HG02981 (cell line): ENCODE data around the gene CALR3.
"Not testable (repeated sequence)": the region's sequence is repeated elsewhere in the genome, so short reads cannot be mapped to it uniquely, and the experiment has no call there.

ENCODE experiments used
- ATAC-seq: cut with Tn5 transposase; IDR thresholded peaks from one replicate; pipeline ENCODE4 v1.9.1; 2021; ENCODE audit warnings: mild to moderate bottlenecking, moderate library complexity; ENCODE audit not compliant: unreplicated experiment

The CALR3 gene

DNA sequence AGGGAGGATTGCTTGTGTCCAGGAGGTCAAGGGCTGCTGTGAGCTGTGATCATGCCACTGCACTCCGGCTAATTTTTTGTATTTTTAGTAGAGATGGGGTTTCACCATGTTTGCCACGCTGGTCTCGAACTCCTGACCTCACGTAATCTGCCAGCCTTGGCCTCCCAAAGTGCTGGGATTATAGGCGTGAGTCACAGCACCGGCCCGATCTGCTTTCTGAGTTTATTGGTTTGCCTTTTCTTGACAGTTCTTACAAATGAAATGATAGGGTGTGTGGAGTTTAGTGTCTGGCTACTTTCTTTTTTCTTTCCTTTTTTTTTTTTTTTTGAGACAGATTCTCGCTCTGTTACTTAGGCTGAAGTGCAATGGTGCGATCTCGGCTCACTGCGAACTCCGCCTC is 1.1 kb upstream of the CALR3 start:
- ATAC-seq: no peak

DNA sequence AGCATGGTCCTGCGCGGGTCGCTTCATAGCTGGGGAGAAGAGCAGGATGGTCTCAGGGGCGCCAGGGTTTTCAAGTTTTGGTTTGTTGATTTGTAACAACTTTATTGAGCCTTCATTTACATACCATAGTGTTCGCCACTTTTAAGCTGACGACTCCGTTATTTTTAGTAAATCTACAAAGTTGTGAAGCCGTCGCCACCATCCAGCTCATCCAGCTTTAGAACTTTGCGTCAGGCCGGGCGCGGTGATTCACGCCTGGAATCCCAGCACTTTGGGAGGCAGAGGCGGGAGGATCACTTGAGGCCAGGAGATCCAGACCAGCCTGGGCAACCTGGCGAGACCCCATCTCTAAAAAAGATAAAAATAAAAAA is 631 bp upstream of the CALR3 start:
- ATAC-seq: no peak

DNA sequence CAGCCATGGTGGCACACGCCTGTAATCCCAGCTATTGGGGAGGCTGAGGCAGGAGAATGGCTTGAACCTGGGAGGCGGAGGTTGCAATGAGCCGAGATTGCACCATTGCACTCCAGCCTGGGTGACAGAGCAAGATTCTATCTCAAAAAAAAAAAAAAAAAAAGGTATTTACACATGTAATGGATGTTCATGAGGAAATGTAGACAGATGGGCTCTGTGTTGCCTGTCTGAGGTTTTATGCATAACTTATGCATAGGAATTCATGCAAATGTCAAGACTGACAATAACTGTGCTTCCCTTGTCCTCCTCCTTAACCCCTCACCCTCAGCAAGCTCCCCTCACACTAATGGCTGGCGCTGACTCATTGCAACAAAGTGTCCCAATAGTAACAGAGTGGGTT is 9.5 kb downstream of the CALR3 start:
- ATAC-seq: not testable (repeated sequence)

DNA sequence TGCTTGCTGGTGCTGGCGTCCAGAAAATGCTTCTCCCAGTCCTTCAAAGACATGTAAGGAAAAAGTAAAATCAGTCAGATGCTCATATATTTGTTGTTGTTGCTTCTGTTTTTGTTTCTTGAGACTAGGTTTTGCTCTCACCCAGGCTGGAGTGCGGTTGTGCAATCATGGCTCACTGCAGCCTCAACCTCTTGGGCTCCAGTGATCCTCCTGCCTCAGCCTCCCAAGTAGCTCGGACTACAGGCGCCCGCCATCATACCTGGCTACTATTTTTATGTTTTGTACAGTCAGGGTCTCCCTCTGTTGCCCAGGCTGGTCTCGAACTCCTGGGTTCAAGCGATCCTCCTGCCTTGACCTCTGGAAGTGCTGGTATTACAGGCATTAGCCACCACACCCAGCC is 13.2 kb downstream of the CALR3 start:
- no peak for ATAC-seq

DNA sequence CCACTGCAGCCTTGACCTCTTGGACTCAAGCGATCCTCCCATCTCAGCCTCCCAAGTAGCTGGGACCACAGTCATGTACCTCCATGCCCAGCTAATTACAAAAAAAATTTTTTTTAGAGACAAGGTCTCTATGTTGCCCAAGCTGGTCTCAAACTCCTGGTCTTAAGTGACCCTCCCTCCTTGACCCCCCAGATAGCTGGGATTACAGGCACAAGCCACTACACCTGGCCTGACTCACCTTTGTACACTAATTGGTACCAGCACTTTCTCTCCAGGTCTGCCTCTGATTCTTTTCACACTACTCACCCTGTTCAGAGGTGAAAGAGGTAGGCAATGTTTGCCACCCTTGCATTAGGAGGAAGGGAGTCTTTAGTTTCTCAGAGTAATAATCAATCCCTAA is 18.7 kb downstream of the CALR3 start:
- ATAC-seq: no peak

DNA sequence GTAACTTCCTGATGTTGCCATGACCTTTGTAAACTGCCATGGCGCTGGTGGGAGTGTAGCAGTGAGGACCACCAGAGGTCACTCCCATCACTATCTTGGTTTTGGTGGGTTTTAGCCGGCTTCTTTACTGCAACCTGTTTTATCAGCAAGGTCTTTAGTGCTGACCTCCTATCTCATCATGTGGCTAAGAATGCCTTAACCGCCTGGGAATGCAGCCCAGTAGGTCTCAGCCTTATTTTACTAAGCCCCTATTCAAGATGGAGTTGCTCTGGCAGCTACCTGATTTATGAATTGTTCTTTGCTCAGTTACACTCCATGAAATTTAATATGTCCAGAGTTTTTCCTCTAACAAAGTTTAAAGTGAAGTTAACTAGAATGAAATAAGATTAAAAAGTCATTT is 19.6 kb downstream of the CALR3 start:
- ATAC-seq: no peak

DNA sequence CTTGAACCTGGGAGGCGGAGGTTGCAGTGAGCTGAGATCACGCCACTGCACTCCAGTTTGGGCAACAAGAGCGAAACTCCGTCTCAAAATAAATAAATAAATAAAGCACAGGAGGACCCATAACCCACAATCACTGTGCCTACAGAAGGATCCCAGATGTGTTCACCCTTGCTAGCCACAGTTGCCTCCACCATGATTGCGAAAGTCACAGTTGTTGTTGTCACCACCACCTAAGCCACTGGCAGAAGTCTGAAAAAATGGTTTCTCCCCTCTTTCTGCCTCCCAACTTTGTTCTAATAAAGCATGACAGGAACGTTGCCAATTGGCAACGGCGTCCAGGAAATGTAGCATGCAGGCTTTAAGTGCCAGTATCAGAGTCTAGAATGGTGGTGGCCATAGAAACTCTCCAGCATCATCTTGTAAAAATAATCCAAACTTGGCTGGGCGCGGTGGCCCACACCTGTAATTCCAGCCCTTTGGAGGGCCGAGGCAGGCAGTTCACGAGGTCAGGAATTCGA is 22.0 kb downstream of the CALR3 start:
- no peak for ATAC-seq

DNA sequence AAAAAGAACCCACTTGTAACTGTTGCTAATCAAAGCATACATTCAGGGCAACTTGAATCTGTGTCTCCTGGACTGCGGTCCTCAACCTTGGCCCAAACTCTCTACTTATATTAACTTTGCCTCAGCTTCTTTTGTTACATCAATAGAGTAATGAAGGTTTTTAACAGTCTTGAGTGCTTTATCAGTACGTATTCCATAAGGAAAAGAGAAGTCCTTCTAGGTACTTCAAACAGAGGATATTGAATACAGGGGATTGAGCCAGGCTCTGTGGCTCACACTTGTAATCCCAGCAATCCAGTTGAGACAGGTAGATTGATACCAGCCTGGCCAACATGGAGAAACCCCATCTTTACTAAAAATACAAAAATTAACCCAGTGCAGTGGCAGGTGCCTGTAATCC is 23.0 kb downstream of the CALR3 start:
- no peak for ATAC-seq

DNA sequence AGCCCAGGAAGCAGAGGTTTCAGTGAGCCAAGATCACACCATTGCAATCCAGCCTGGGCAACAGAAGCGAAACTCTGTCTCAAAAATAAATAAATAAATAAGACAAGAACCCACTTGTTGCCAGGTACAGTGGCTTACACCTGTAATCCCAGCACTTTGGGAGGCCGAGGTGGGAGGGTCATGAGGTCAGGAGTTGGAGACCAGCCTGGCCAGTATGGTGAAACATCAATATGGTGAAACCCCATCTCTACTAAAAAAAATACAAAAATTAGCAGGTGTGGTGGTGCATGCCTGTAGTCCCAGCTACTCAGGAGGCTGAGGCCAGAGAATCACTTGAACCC is 23.4 kb downstream of the CALR3 start:
- not testable (repeated sequence) for ATAC-seq

DNA sequence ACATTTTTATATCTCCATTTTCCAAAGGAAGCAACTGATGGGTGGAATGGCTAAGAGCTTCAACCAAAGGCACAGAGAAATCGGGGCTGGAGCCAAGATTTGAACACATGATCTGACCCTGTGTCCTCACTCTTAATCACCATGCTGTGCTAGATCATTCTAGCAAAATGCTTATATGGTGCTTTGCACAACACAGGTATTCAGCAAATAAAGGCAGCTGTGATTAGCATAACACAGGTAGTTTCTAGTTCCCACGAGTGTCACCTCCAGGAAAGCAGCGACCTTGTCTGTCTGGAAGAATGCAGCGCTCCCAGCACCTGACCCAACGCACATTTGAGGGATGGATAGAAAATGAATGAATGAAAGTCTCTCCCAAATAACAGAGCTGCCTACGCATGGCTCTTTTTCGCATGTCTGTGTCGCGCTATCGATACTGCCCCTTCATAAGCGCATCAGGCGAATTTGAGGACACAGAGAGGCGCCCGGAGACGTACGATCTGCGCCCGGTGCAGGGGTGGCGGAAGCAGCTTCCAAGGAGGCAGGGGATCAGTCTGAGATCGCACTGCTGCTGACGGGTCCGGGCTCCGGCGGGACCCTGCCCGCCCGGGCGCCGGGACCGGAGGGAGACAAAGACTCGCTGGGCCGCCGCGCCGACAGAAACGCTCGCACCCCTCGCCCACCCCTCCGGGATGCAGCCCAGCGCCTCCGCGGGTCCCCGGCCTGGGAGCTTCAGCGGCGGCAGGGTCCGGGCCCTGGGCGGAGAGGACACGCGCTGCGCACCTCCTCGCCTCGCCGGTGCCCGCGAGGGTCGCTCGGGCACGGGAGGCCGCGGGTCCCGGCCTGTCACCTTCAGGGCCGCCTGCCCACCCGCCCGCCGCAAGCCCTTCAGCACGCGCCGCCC is 24.8 kb downstream of the CALR3 start:
- peak; percentile 24 for ATAC-seq

DNA sequence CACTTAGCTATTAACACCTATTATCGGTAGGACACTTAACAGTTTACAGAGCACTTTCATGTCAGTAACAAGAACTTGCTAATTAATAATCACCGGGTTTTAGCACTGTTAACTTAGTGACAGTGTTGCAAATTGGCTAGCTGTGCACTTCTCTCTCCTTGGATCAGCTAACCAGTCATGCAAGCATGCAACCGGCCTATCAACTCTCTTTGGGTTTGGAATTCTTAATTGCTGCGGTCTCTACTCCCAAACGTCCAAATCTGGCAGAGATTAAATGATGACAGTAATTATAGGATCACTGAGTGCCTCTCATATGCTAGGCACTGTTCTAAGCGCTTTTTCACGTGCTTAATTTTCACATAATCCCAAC is 25.4 kb downstream of the CALR3 start:
- no peak for ATAC-seq

DNA sequence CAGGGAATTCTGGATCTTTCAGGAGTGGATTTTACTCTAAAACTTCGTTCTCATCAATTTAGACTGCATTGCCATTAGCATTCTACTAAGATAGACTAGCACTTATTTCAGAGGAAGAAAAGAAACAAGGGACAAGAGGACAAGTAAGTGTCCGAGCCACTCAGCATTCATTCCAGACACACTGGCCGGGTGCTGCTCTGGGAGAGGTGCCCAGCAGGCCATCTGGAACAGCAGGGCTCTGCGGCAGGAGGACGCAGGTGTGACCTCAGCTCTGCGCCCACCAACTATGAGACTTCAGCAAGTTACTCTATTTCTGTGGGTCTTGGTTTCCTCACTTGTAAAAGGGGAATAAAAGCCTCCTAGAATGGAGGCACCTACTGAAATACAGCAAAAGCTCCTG is 28.4 kb downstream of the CALR3 start:
- ATAC-seq: no peak

DNA sequence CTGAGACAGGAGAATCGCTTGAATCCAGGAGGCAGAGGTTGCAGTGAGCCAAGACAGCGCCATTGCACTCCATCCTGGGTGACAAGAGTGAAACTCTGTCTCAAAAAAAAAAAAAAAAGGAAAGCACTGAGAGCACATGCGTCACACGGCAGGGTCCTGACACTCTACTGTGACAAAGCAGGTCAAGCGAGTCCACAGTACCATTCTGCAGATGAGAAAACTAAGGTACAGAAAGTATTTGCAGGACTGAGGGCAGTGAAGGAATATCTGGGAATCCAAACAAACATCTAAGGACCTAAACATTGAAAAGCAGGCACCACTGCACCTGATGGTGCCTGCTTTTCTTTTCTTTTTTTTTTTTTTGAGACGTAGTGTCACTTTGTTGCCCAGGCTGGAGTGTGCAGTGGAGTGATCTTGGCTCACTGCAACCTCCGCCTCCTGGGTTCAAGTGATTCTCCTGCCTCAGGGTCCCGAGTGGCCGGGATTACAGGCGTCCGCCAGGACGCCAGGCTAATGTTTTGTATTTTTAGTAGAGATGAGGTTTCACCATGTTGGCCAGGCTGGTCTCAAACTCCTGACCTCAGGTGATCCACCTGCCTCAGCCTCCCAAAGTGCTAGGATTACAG is 29.1 kb downstream of the CALR3 start:
- not testable (repeated sequence) for ATAC-seq

DNA sequence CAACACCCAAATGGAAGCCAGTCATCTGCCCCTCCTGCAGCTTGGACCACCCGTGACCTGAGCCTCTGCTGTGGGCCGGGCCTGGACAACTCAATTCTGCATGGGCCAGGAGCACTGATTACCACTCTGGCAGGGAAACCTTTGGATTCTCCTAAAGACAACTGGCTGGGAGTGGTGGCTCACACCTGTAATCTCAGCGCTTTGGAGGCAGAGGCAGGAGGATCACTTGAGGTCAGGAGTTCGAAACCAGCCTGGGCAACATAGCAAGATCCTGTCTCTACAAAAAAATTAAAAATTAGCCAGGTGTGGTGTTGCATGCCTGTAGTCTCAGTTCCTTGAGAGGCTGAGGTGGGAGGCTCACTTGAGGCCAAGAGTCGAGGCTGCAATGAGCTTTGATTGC is 30.7 kb downstream of the CALR3 start:
- ATAC-seq: no peak

DNA sequence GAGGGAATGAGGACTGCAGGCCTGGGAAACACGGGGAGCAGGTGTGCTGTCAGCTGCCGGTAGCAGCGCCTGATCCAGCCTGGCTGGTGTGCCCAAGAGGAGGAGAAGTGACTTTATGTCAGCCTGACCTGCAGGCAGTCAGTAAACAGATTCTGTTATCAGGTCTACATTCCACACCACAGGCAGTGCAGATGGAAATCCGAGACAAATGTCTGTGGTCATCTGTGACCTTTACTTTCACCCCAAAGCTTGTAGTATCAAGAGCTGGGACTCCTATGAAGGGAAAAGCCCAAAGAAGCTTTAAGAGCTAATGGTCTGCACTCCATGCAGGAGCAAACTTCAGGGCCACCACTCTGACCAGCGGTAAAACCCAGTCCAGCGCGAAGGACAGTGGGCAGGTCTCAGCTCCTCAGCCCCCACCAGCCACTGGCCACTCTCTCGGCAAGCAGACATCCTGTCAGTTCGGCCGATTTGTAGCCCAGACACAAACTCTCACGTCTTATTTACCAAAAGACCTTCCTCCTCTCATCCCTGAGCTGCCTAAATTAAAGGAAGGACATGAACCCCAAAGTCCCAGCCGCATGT is 31.9 kb downstream of the CALR3 start:
- no peak for ATAC-seq

DNA sequence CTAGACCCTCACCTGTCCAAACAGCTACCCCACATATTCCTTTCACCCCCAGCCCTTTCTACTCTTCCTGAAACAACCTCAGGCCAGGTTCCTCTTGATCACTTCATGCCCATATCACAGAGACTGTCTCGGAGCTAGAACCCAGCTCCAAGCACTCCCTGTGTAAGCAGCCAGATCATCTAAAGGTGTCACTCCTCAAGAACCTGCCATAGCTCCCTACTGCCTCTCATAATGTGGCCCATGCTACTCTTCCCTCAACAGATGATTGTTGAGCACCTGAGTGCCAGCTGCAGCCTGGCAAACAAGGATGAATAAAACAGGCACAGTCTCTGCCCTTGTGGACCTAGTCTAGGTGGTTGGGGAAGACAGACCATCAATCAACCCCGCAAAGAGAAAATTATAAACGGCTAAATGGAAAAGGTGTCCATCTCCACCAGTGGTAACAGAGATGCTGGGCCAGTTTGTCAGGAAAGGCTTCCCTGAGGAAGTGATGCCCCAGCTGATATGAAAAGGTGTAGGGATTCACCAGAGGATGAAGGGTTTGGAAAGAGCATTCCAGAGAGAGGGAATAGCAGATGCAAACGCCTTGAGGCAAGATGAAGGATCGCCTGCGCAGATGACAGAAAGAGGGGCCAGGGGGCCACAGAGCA is 32.5 kb downstream of the CALR3 start:
- no peak for ATAC-seq

DNA sequence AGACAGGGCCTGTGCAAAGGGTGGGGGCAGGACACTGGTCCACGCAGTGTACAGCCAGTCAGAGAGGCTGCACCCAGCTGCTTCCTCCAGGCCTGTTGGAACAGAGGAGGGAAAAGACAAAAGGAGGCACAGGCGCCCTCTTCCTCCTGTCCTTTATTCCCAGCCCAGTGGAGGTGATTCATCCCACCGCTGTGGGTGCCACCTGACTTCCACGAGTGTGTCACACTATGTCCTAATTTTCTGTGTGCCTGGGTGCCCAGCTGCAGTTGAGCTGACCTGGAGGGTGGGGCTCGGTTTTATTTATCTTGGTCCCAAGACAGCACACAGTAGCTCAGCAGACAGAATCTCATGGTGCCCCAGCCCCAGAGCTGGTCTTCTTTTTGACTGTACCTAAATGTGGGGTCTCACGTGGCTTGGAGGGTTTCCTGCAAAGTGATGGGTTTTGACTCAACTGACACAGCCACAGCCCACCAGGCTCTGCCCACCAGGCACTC is 33.2 kb downstream of the CALR3 start:
- ATAC-seq: no peak

DNA sequence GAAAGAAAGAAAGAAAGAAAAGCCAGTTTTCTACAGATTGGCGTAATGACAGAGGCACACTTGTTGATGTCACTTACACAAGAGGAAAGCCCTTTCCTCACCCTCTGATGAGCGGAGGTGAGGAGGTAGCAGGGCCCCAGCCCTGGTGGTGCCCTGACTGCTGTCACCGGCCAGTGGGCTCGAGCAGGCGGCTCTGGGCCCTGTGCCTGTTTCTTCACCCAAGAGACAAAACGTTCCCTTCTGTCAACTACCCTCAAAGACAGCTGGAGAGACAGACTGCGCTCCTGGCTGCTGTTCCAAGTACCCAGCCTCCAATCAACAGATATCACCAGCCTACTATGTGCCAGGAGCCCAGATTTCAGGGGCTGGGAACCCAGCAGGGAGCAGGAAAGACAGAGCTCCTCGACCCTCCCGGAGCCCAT is 34.3 kb downstream of the CALR3 start:
- no peak for ATAC-seq

DNA sequence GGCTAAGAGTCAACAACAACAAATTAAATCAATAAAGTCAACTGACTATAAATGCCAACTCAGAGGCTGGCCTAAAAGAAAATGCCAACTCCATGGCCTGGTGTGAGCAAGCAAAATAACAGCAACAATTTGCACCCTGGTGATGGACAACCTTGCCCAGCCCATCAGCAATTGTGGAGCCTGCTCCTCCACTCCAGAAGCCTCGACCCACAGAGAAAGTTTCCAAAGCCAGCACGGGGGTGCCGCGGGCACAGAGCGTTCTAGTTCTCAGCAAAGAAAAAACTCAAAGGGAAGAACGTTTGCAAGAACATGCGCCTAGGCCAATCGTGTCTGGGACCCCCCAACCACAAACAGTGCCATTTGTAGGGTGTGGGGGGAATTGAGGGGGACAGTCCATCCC is 35.5 kb downstream of the CALR3 start:
- ATAC-seq: no peak

DNA sequence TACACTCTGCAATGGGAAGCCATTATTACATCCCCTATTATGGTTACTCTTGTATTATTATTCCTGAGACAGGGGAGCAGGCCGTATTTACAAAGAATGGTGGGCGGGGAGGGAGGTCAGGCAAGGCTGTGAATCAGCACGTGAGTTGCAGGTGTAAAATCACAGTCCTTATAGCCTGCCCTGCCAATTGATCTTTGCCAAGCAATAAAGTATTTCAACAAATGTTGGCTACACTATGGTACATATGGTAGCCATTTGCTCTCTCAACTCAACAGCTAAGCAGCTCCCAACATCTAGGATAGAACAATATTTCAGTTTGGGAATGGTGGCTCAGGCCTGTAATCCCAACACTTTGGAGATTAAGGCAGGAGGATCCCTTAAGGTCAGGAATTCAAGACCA is 36.3 kb downstream of the CALR3 start:
- ATAC-seq: no peak
